Measurements from ENCODE around the gene NLRC5. TPM values are rescaled to one million over a fixed set of nuclear protein-coding genes. Genes with fewer than 3 reads are reported as not detected.

The NLRC5 gene
- total and polyA plus RNA-seq, 2 donors (not counting 3 experiments of a cell fraction or from before 2014, with no cell fraction given), result 7.4 to 26.3 TPM

- H4K20me1 ChIP-seq (replicated peaks; ENCODE audit: control insufficient read depth, extremely low read depth, insufficient read depth, low read length), result no peaks in the 10 kb centered on the region
- dilution Hi-C loops (cut with MboI; ENCODE audit: extremely low pct_ligation_motif_present, low sequenced_read_pairs), result no loop called here
- peaks cover 3% of the 10 kb centered on the region for H3K4me1 ChIP-seq (ENCODE audit: control insufficient read depth, extremely low read depth, insufficient read depth, low read length)
- no peak for DNase-seq (ENCODE audit: low read depth, low spot score)
- CTCF ChIA-PET, result interaction anchor here (1.0 to 2.9 kb wide), 3 partner anchors 58 to 123 kb away, joined by 3 to 16 read pairs (median 4); partner anchors contain the start of gene CPNE2
- no peak overlapping the region for H2AFZ ChIP-seq (ENCODE audit: low read depth, low read length)
- intact Hi-C loops (cut with micrococcal nuclease), result no loop called here
- TF ChIP-seq POLR2AphosphoS5 (IDR thresholded peaks at IDR 0.05; ENCODE audit: insufficient read depth, low read depth, low read length), result no peak
- TF ChIP-seq POLR2A (IDR thresholded peaks at IDR 0.05; ENCODE audit: low read depth, low read length), result no peak
- no peak for TF ChIP-seq EZH2 (IDR thresholded peaks at IDR 0.05; ENCODE audit: borderline replicate concordance, low read depth, low read length, severe bottlenecking)
- TF ChIP-seq FOS (IDR thresholded peaks at IDR 0.05; ENCODE audit: borderline replicate concordance, insufficient read depth, low read length), result no peak
- no peak for TF ChIP-seq MAX (IDR thresholded peaks at IDR 0.05; ENCODE audit: insufficient read depth, insufficient read length)
- TF ChIP-seq MYC (IDR thresholded peaks at IDR 0.05; ENCODE audit: low read depth, low read length), result no peak
- no peak for TF ChIP-seq CTCF (IDR thresholded peaks at IDR 0.05; ENCODE audit: extremely low read depth in 1 of 2, insufficient read depth in 1 of 2, low read depth in 1 of 2, low read length in 2 of 2)
- no peak for TF ChIP-seq JUN (IDR thresholded peaks at IDR 0.05; ENCODE audit: borderline replicate concordance, insufficient read depth, insufficient read length, low read depth)
- no peak for TF ChIP-seq GATA2 (IDR thresholded peaks at IDR 0.05; ENCODE audit: insufficient read depth, insufficient read length, low read depth, low read length)
- no peaks in the 10 kb centered on the region for H3K36me3 ChIP-seq (ENCODE audit: control insufficient read depth in 2 of 2, extremely low read depth in 1 of 2, insufficient read depth in 2 of 2, low read length in 2 of 2)
- H3K27ac ChIP-seq (ENCODE audit: insufficient read depth, low read depth, low read length), result no peak overlapping the region
- POLR2A ChIA-PET, result no interaction called here
- BruUV-seq (replicated peaks), result no TSS peak
- no peaks in the 10 kb centered on the region for H3K9me3 ChIP-seq (replicated peaks; ENCODE audit: control insufficient read depth, insufficient read depth, low read length)
- FAIRE-seq, result no peak
- no peak overlapping the region for H3K4me2 ChIP-seq (ENCODE audit: insufficient read depth, low read length)
- no peak overlapping the region for H3K4me3 ChIP-seq (replicated peaks in 1 of 3; ENCODE audit: insufficient read depth in 1 of 3, low read depth in 1 of 3, low read length in 3 of 3)
- no peak overlapping the region for H3K9ac ChIP-seq (replicated peaks; ENCODE audit: extremely low read depth, insufficient read depth, low read length)
- no peaks in the 10 kb centered on the region for H3K27me3 ChIP-seq (ENCODE audit: control insufficient read depth in 2 of 2, insufficient read depth in 2 of 2, low read length in 2 of 2)
- no peaks in the 10 kb centered on the region for H3K79me2 ChIP-seq (ENCODE audit: control insufficient read depth, insufficient read depth, low read length)
- H3K9me1 ChIP-seq (replicated peaks; ENCODE audit: control insufficient read depth, extremely low read depth, insufficient read depth, low read length), result no peaks in the 10 kb centered on the region
Measured at GRCh38 chr16:56969769-56970168, 19.6 kb upstream of the NLRC5 start.

Data from endothelial cell of umbilical vein (primary cell).